ENCODE data around the gene GALT. TPM values are rescaled to one million over a fixed set of nuclear protein-coding genes. Genes with fewer than 3 reads are reported as not detected.

GALT gene
- total and polyA plus RNA-seq, 2 of the 4 experiments (the other 2 are of a cell fraction): 15.8 to 34.6 TPM

DNA sequence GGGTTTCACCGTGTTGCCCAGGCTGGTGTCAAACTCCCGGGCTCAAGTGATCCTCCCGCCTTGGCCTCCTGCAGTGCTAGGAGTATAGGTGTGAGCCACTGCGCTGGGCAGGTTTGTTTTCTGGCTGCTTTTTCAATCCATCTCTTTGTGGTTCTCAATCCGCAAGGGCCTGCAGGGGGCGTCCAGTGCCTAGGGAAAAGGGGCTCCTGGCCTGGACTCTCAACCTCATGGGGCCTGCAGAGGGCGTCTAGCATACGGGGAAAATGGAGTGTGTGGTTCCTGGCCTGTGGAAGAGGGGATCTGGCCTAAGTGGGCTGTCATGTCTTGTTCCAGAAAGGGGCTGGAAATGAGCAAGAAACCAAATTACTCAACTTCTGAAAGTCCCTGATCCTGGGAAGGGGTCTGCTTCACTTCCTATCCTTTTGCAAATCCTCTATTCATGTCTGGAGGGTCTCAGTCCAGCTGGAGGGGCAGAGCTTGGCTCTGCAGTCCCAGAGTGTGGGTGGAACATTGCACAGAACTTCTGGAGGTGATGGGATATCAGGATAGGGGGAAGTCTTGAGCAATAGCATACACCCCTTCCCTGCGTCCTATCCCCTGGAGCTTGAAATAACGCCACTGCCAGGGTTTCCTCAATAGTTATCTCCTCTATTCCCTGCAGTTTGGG, 28.7 kb downstream of the GALT start:
- no peak overlapping the region for H2AFZ ChIP-seq (replicated peaks; ENCODE audit: low read length, poor library complexity)
- no peak overlapping the region for H3K9ac ChIP-seq (ENCODE audit: low read depth, low read length)
- H4K5ac ChIP-seq (ENCODE audit: low read depth, low read length): no peak overlapping the region
- TF ChIP-seq SMC3 (IDR thresholded peaks at IDR 0.05; ENCODE audit: low read depth, low read length) (peak; percentile 68), RFX5 (IDR thresholded peaks at IDR 0.05; ENCODE audit: low read depth, low read length) (no peak), RAD21 (IDR thresholded peaks at IDR 0.05; ENCODE audit: low read length) (peak; percentile 70)
- TF ChIP-seq, protein P1, sequence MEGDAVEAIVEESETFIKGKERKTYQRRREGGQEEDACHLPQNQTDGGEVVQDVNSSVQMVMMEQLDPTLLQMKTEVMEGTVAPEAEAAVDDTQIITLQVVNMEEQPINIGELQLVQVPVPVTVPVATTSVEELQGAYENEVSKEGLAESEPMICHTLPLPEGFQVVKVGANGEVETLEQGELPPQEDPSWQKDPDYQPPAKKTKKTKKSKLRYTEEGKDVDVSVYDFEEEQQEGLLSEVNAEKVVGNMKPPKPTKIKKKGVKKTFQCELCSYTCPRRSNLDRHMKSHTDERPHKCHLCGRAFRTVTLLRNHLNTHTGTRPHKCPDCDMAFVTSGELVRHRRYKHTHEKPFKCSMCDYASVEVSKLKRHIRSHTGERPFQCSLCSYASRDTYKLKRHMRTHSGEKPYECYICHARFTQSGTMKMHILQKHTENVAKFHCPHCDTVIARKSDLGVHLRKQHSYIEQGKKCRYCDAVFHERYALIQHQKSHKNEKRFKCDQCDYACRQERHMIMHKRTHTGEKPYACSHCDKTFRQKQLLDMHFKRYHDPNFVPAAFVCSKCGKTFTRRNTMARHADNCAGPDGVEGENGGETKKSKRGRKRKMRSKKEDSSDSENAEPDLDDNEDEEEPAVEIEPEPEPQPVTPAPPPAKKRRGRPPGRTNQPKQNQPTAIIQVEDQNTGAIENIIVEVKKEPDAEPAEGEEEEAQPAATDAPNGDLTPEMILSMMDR (conservative IDR thresholded peaks at IDR 0.05; ENCODE audit: low read depth, low read length): peak; percentile 94
- H3K9me3 ChIP-seq (ENCODE audit: control insufficient read depth, insufficient read depth, low read length): no peaks in the 10 kb centered on the region
- ChIA-PET POLR2A (ENCODE audit: unreplicated experiment) (no interaction called here), CTCF (interaction anchor here (1.0 to 3.3 kb wide), 2 partner anchors 26 to 27 kb away, joined by 3 to 16 read pairs; no protein-coding TSS in a partner anchor)
- WGBS, 2 experiments (ENCODE audit: extremely low coverage in 2 of 2, insufficient read length in 1 of 2): no CpG with 5 or more reads among the region's 10 CpGs
- H3K18ac ChIP-seq (ENCODE audit: low read depth, low read length): no peak overlapping the region
- H3K27ac ChIP-seq (ENCODE audit: insufficient read depth, low read length): no peak overlapping the region
- H2BK20ac ChIP-seq (ENCODE audit: low read depth, low read length): no peak overlapping the region
- H4K91ac ChIP-seq (ENCODE audit: insufficient read depth, low read depth, low read length): no peak overlapping the region
- no peak overlapping the region for H2BK5ac ChIP-seq (ENCODE audit: low read depth, low read length, poor library complexity, severe bottlenecking)
- in situ Hi-C loops (cut with MboI; ENCODE audit: low sequenced_read_pairs) (no loop called here), dilution Hi-C loops (cut with HindIII; ENCODE audit: low sequenced_read_pairs, unreplicated experiment) (no loop called here), intact Hi-C loops (cut with micrococcal nuclease) (loop anchor here (1.0 kb wide), 1 partner anchor 27 kb away; no protein-coding TSS in a partner anchor)
- H4K20me1 ChIP-seq (ENCODE audit: insufficient read depth, low read length): no peaks in the 10 kb centered on the region
- no peak overlapping the region for H3K4ac ChIP-seq (ENCODE audit: low read depth, low read length)
- H3K4me2 ChIP-seq (ENCODE audit: low read depth, low read length): no peak overlapping the region
- BruUV-seq (replicated peaks): no TSS peak
- H3K56ac ChIP-seq (ENCODE audit: extremely low read depth, insufficient read depth, low read length): no peak overlapping the region
- no peak overlapping the region for H3K23ac ChIP-seq (ENCODE audit: low read depth, low read length)
- ATAC-seq (ENCODE audit: low read depth): peak; percentile 96
- H3K79me1 ChIP-seq (ENCODE audit: low read depth in 1 of 2, low read length in 2 of 2): peaks cover 20 to 24% of the 10 kb centered on the region in 2 experiments
- H3K27me3 ChIP-seq (ENCODE audit: control insufficient read depth, insufficient read depth, low read length): no peaks in the 10 kb centered on the region
- no peaks in the 10 kb centered on the region for H3K9me1 ChIP-seq (ENCODE audit: insufficient read depth, low read length)
- no peak overlapping the region for H4K8ac ChIP-seq (ENCODE audit: low read depth in 2 of 2, low read length in 2 of 2)
- no peak overlapping the region for H2AK9ac ChIP-seq (replicated peaks; ENCODE audit: low read depth, low read length, poor library complexity)
- H3K36me3 ChIP-seq (ENCODE audit: control insufficient read depth, insufficient read depth, low read length): peaks cover 2% of the 10 kb centered on the region
- no peaks in the 10 kb centered on the region for H3K4me1 ChIP-seq (ENCODE audit: control insufficient read depth, insufficient read depth, low read length)
- H3K14ac ChIP-seq (replicated peaks; ENCODE audit: low read depth, low read length): no peak overlapping the region
- H2AK5ac ChIP-seq (ENCODE audit: low read depth, low read length): no peak overlapping the region
- no peak overlapping the region for H2BK120ac ChIP-seq (ENCODE audit: low read depth, low read length)
- H2BK15ac ChIP-seq (ENCODE audit: low read depth, low read length): no peak overlapping the region
- no peak overlapping the region for H3K4me3 ChIP-seq (ENCODE audit: insufficient read depth, low read depth, low read length)
- DNase-seq: peak; percentile 59
